PC-3 (cell line): ENCODE results near the gene PANK4. TPM values are rescaled to one million over a fixed set of nuclear protein-coding genes. Genes with fewer than 3 reads are reported as not detected.

ENCODE experiments used
- ATAC-seq: fragments of 200-7000 bp; cut with Tn5 transposase; 2 replicates; pipeline ENCODE4 v1.9.1; 2020; ENCODE audit warnings: mild to moderate bottlenecking, moderate library complexity
- BruUV-seq: library from RNA; stranded (reverse); fragments of 400-500 nt; replicated peaks from 2 replicates; lab custom pipeline; 2021; lab: Mats Ljungman, UMichigan
- CTCF ChIA-PET: fragments of 300-600 bp; sonication (Branson Sonifier 250); formaldehyde crosslinking; loops from one replicate; lab custom pipeline; 2022; ENCODE audit warnings: antibody characterized with exemption; lab: Charles Lee
- POLR2A ChIA-PET: fragments of 300-600 bp; sonication (Branson Sonifier 250); formaldehyde crosslinking; loops from one replicate; lab custom pipeline; 2022; ENCODE audit warnings: antibody characterized with exemption; ENCODE audit not compliant: unreplicated experiment; lab: Charles Lee
- DNase-seq: peaks from one replicate; pipeline ENCODE4 v3.0.0-alpha.2; 2015
- H2AFZ ChIP-seq: fragments of 300-600 bp; sonication (generic); 2 replicates; pipeline ENCODE4 v1.6.0; 2016; ENCODE audit warnings: antibody characterized with exemption, low read length
- H3F3A ChIP-seq: fragments of 300-600 bp; sonication (generic); one replicate; pipeline ENCODE4 v1.6.0; 2017; ENCODE audit warnings: antibody characterized with exemption, low read length, control low read depth, mild to moderate bottlenecking; ENCODE audit not compliant: unreplicated experiment
- H3K27ac ChIP-seq: fragments of 300-600 bp; sonication (generic); 2 replicates; pipeline ENCODE4 v1.5.1; 2016; ENCODE audit warnings: mild to moderate bottlenecking, low read length
- H3K27me3 ChIP-seq: fragments of 300-600 bp; sonication (generic); 2 replicates; pipeline ENCODE4 v1.6.1; 2016; ENCODE audit warnings: low read length, mixed read lengths
- H3K36me3 ChIP-seq: fragments of 300-600 bp; sonication (generic); 2 replicates; pipeline ENCODE4 v1.6.1; 2016; ENCODE audit warnings: low read depth, mixed run types, low read length, mixed read lengths
- H3K4me1 ChIP-seq: fragments of 300-600 bp; sonication (generic); 2 replicates; pipeline ENCODE4 v1.5.1; 2016; ENCODE audit warnings: low read length; ENCODE audit not compliant: insufficient read depth
- H3K4me2 ChIP-seq: fragments of 300-600 bp; sonication (generic); 2 replicates; pipeline ENCODE4 v1.6.0; 2016; ENCODE audit warnings: low read length
- H3K4me3 ChIP-seq: fragments of 300-600 bp; sonication (generic); 2 replicates; pipeline ENCODE4 v1.5.1; 2016; ENCODE audit warnings: mild to moderate bottlenecking, low read length, mixed read lengths
- H3K79me2 ChIP-seq: fragments of 300-600 bp; sonication (generic); 2 replicates; pipeline ENCODE4 v1.6.1; 2017; ENCODE audit warnings: low read length, mixed read lengths
- H3K9ac ChIP-seq: fragments of 300-600 bp; sonication (generic); 2 replicates; pipeline ENCODE4 v1.6.0; 2016; ENCODE audit warnings: mild to moderate bottlenecking, low read length
- H3K9me2 ChIP-seq: fragments of 300-600 bp; sonication (generic); replicated peaks from 2 replicates; pipeline ENCODE4 v1.6.1; 2016; ENCODE audit warnings: mixed run types, low read length, mixed read lengths
- H3K9me3 ChIP-seq: fragments of 300-600 bp; sonication (generic); 2 replicates; pipeline ENCODE4 v1.6.1; 2016; ENCODE audit warnings: low read length, mixed read lengths
- H4K20me1 ChIP-seq: fragments of 300-600 bp; sonication (generic); 2 replicates; pipeline ENCODE4 v1.6.1; 2016; ENCODE audit warnings: low read length, mixed read lengths
- EZH2 ChIP-seq: fragments of 300-600 bp; sonication (generic); IDR thresholded peaks from one replicate; pipeline ENCODE4 v1.6.1; 2017; ENCODE audit warnings: antibody characterized with exemption, mild to moderate bottlenecking, low read length; ENCODE audit not compliant: unreplicated experiment
- EZH2phosphoT487 ChIP-seq: fragments of 300-600 bp; sonication (generic); IDR thresholded peaks from 2 replicates; pipeline ENCODE4 v1.6.1; 2018; ENCODE audit warnings: mild to moderate bottlenecking, antibody characterized with exemption, low read length, borderline replicate concordance
- intact Hi-C: fragments of 100-400 bp; cut with micrococcal nuclease; formaldehyde crosslinking; loops from 2 replicates; pipeline ENCODE4 v1.9.0; 2023
- total RNA-seq: library from RNA; depleted of rRNA; stranded (reverse); fragments of >200 nt; gene quantifications from 2 replicates; pipeline ENCODE4 v1.2.3, GENCODE V29; 2014
- TF ChIP-seq, protein P1 (sequence below): fragments of 300-600 bp; sonication (generic); conservative IDR thresholded peaks from 2 replicates; pipeline ENCODE4 v1.5.1; 2017; ENCODE audit warnings: antibody characterized with exemption, low read depth, mild to moderate bottlenecking, low read length

PANK4 gene
- total RNA-seq, 1 experiment from 2014 or later, result 69.4 TPM

DNA sequence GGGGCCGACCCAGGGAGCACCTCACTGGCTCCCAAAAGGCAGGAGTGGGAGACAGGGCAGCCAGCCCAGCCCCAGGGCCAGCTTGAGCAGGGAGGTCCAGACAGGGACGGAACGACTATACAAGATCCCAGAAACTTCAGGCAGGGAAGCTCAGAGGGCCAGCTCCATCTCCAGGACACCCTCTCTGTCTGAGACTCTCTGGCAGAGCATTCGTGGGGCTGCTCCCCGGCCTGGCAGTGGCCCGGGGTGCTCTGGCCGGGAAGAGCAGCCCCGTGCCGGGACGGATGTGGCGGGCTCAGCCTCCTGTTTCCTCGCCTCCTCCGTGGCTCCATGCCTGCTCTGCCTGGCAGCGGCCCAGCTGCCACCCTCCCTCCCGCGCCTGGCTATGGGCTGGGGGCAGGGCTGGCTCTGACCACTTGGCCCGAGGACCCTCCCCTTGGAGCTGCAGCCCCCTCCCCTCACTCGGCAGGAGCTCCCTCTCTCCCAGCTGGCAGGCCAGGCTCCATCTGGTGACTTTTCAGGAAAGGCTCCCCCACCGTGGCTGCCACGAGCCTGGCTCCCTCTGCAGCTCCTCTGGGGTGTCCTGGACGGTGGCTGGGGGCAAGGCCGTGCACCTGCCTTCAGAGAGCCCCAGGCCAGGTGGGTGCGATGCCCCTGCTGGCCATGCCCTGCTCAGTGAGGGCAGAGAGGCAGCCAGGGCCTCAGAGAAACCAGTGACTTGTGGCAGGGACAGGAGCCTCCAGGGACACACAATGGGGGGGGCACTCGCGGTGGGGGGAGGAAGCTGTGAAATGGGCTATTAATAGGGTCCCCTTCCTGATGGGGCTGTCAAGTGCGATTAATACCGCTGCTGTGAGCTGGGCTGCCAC lies 55.9 kb downstream of the PANK4 start:
- no TSS peak for BruUV-seq
- H2AFZ ChIP-seq, result no peak overlapping the region
- TF ChIP-seq, protein P1, sequence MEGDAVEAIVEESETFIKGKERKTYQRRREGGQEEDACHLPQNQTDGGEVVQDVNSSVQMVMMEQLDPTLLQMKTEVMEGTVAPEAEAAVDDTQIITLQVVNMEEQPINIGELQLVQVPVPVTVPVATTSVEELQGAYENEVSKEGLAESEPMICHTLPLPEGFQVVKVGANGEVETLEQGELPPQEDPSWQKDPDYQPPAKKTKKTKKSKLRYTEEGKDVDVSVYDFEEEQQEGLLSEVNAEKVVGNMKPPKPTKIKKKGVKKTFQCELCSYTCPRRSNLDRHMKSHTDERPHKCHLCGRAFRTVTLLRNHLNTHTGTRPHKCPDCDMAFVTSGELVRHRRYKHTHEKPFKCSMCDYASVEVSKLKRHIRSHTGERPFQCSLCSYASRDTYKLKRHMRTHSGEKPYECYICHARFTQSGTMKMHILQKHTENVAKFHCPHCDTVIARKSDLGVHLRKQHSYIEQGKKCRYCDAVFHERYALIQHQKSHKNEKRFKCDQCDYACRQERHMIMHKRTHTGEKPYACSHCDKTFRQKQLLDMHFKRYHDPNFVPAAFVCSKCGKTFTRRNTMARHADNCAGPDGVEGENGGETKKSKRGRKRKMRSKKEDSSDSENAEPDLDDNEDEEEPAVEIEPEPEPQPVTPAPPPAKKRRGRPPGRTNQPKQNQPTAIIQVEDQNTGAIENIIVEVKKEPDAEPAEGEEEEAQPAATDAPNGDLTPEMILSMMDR, result no peak
- TF ChIP-seq EZH2 (no peak), EZH2phosphoT487 (no peak)
- ATAC-seq (no peak; the same call in 1 of the 2 replicates), DNase-seq (no peak)
- no peaks in the 10 kb centered on the region for H3K9me2 ChIP-seq
- H3K27me3 ChIP-seq, result no peaks in the 10 kb centered on the region
- H4K20me1 ChIP-seq, result peaks cover 10% of the 10 kb centered on the region
- no peak overlapping the region for H3K9ac ChIP-seq
- POLR2A ChIA-PET, result interaction anchor here (0.7 kb wide), 1 partner anchor 56 kb away, joined by 4 read pairs; no protein-coding TSS in a partner anchor
- no peaks in the 10 kb centered on the region for H3K4me1 ChIP-seq
- no peaks in the 10 kb centered on the region for H3K9me3 ChIP-seq
- no peak overlapping the region for H3K4me3 ChIP-seq
- no peaks in the 10 kb centered on the region for H3K36me3 ChIP-seq
- intact Hi-C loops, result no loop called here
- CTCF ChIA-PET, result no interaction called here
- no peak overlapping the region for H3K27ac ChIP-seq
- no peaks in the 10 kb centered on the region for H3K79me2 ChIP-seq
- H3F3A ChIP-seq, result no peaks in the 10 kb centered on the region
- no peak overlapping the region for H3K4me2 ChIP-seq

DNA sequence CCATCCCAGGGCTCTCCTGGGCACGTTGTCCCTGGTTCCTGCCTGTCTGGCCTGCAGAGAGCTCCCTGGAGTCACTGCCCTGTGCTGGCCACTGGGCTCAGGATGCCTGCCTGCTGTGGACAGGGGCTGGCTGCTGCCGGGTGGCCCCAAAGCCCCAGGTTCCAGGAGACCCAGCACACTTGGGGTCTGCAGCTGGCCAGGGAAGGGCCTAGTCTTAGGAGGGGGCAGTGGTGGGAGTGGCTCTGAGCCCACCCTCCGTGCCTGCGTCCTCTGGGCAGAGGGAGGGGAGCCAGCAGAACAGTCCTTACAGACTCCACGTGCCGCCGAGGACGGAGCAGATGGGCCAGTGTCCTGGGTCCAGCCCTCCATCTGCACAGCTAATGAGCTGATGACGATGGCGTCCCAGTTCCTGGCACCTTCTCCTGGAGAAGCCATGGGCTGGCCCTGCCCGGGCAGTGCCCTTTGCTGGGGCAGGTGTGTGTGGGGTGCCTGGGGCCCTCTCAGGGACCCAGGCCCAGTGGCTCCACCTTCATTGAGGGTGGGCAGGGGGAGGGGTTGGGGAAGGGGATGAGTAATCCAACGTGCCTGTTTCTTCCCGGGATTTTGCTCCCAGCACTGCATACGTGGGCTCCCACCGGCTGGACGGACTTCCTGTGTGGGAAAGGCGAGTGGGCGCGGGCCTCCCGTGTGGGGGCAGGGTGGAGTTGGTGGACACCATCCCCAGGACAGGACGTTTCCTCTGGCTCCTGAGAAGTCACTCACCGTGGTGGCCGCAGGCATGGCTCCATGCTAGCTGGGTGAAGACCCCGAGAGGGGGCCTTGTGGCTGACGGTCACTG lies 57.1 kb downstream of the PANK4 start:
- intact Hi-C loops, result no loop called here

More for the DNA sequence above, 57.1 kb downstream of the PANK4 start:
- DNase-seq, result no peak
- Histone ChIP-seq H4K20me1 (peaks cover 10% of the 10 kb centered on the region), H3K4me3 (no peak overlapping the region), H3K4me1 (no peaks in the 10 kb centered on the region), H3K9ac (no peak overlapping the region), H3K36me3 (no peaks in the 10 kb centered on the region), H3K27me3 (no peaks in the 10 kb centered on the region), H2AFZ (no peak overlapping the region), H3K9me2 (no peaks in the 10 kb centered on the region), H3K79me2 (no peaks in the 10 kb centered on the region), H3F3A (no peaks in the 10 kb centered on the region), H3K27ac (no peak overlapping the region), H3K4me2 (no peak overlapping the region), H3K9me3 (no peaks in the 10 kb centered on the region)
- ATAC-seq, result peak; percentile 17
- POLR2A ChIA-PET, result interaction anchor here (0.5 kb wide), 1 partner anchor 57 kb away, joined by 3 read pairs; the partner anchor contains the start of gene PANK4
- no TSS peak for BruUV-seq
- TF ChIP-seq, protein P1, result no peak
- no peak for TF ChIP-seq EZH2
- TF ChIP-seq EZH2phosphoT487, result no peak
- CTCF ChIA-PET, result no interaction called here
